OCI-LY7 (cell line): ENCODE results near the gene SHC2.

Experiments
- EZH2phosphoT487 ChIP-seq: fragments of 200-600 bp; sonication (generic); IDR thresholded peaks from 2 replicates; pipeline ENCODE4 v1.6.1; 2018; ENCODE audit warnings: low read depth, borderline replicate concordance, mild to moderate bottlenecking, mixed run types, antibody characterized with exemption, low read length, moderate library complexity, mixed read lengths
- TF ChIP-seq, protein P1 (sequence below): fragments of 200-600 bp; sonication (generic); conservative IDR thresholded peaks from 2 replicates; pipeline ENCODE4 v1.5.1; 2014; ENCODE audit warnings: mild to moderate bottlenecking, antibody characterized with exemption, low read length, moderate library complexity, mixed read lengths

DNA sequence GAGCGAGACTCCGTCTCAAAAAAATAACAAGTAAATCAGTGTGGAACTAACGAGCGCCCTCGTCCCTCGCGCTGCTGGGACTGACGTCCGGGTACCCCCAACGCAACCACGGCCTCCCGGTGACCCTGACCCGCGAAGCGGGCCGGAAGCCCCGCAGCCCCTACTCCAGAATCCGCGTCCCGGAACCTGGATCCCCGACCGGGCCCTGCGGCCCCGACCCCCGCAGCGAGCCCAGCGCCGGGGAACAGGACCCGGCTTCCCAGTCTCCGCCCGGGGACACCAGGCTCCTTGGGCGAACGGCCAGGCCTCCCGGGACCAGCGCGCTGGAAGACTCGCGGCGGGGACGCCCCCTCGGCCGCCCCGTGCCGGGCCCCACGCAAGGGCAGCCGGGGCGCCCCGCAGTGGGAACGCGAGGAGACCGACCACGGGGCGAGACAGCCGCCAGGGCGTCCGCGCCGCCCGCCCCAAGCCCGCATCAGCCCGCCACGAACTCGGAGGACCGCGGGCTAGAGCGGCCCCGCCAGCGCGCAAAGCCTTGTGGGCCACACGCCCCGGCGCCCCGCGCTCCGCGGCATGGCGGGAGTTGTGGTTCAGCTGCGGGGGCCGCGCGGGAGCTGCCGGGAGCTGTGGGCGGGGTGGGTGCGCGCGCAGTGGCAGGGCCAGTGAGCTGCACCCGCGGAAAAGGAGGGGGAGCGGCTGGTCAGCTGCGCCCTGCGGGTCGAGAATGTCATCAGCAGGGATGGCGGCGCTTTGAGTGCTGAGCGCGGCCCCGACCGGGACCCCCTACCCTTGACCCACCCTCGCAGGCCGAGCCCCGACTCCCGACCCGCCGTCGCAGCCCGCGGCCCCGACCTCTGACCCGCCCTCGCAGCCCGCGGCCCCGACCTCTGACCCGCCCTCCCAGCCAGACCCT lies 27.9 kb upstream of the SHC2 start:
- TF ChIP-seq, protein P1, sequence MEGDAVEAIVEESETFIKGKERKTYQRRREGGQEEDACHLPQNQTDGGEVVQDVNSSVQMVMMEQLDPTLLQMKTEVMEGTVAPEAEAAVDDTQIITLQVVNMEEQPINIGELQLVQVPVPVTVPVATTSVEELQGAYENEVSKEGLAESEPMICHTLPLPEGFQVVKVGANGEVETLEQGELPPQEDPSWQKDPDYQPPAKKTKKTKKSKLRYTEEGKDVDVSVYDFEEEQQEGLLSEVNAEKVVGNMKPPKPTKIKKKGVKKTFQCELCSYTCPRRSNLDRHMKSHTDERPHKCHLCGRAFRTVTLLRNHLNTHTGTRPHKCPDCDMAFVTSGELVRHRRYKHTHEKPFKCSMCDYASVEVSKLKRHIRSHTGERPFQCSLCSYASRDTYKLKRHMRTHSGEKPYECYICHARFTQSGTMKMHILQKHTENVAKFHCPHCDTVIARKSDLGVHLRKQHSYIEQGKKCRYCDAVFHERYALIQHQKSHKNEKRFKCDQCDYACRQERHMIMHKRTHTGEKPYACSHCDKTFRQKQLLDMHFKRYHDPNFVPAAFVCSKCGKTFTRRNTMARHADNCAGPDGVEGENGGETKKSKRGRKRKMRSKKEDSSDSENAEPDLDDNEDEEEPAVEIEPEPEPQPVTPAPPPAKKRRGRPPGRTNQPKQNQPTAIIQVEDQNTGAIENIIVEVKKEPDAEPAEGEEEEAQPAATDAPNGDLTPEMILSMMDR: peak; percentile 28; the same call in 1 of the 2 replicates
- no peak for TF ChIP-seq EZH2phosphoT487
